HCT116 (cell line): ENCODE results near the gene CDK5RAP2. TPM values are rescaled to one million over a fixed set of nuclear protein-coding genes. Genes with fewer than 3 reads are reported as not detected.

Experiments
- ATAC-seq: fragments of 200-7000 bp; cut with Tn5 transposase; 2 replicates; pipeline ENCODE4 v1.9.1; 2020; ENCODE audit warnings: mild to moderate bottlenecking, moderate library complexity
- BruUV-seq: library from RNA; stranded (reverse); fragments of 400-500 nt; replicated peaks from 2 replicates; lab custom pipeline; 2021; lab: Mats Ljungman, UMichigan
- CTCF ChIA-PET: fragments of 300-600 bp; sonication (Branson Sonifier 250); formaldehyde crosslinking; loops from one replicate; lab custom pipeline; 2021; ENCODE audit warnings: antibody characterized with exemption; lab: Charles Lee
- POLR2A ChIA-PET: fragments of 300-600, 350-600 bp; sonication (Branson Sonifier 250); formaldehyde crosslinking; loops from one replicate; lab custom pipeline; 2021; ENCODE audit warnings: antibody characterized with exemption; lab: Charles Lee
- RAD21 ChIA-PET, 2 experiments: fragments of 300-600 bp; sonication (Branson Sonifier 250); formaldehyde crosslinking; loops; one replicate each; lab custom pipeline; 2023; ENCODE audit warnings: low total read pairs in 2 of 2; ENCODE audit not compliant: uncharacterized antibody in 2 of 2, unreplicated experiment in 2 of 2, low non-redundant PET in 1 of 2; lab: Charles Lee
- DNase-seq: peaks from one replicate; pipeline ENCODE4 v3.0.0-alpha.2; 2010; ENCODE audit warnings: low read depth, low spot score
- H2AFZ ChIP-seq: fragments of 200-600 bp; shearing (Covaris generic), sonication (generic); 2 replicates; pipeline ENCODE4 v1.6.1; 2017; ENCODE audit warnings: low read depth, mixed run types, mixed read lengths, antibody characterized with exemption, low read length; ENCODE audit not compliant: poor library complexity, severe bottlenecking
- H3K27ac ChIP-seq: 2 replicates; pipeline ENCODE4 v1.5.1; 2012; ENCODE audit warnings: low read depth, low read length
- H3K27me3 ChIP-seq: fragments of 200-600 bp; sonication (generic); 2 replicates; pipeline ENCODE4 v1.6.1; 2016; ENCODE audit warnings: mixed run types, low read length, mixed read lengths; ENCODE audit not compliant: insufficient read depth
- H3K36me3 ChIP-seq, 2 experiments: fragments of 200-500 bp in 1 of 2; fragments of 200-600 bp in 1 of 2; sonication (Bioruptor generic) in 1 of 2; sonication (generic) in 1 of 2; 2 replicates each; pipeline versions ENCODE4 v1.5.1 to v1.6.1; 2014 to 2016; ENCODE audit warnings: low read length in 2 of 2, inconsistent platforms in 1 of 2, mixed read lengths in 1 of 2, mixed run types in 1 of 2; ENCODE audit not compliant: insufficient read depth in 2 of 2, control insufficient read depth in 1 of 2
- H3K4me1 ChIP-seq, 2 experiments: fragments of 200-600 bp in 1 of 2; sonication (generic) in 1 of 2; 2 replicates each; pipeline versions ENCODE4 v1.5.1 to v1.6.1; 2012 to 2017; ENCODE audit warnings: low read length in 2 of 2, inconsistent platforms in 1 of 2, mild to moderate bottlenecking in 1 of 2, mixed read lengths in 1 of 2, mixed run types in 1 of 2, moderate library complexity in 1 of 2; ENCODE audit not compliant: insufficient read depth in 2 of 2, control insufficient read depth in 1 of 2
- H3K4me2 ChIP-seq: fragments of 200-600 bp; sonication (generic); 2 replicates; pipeline ENCODE4 v1.6.1; 2017; ENCODE audit warnings: mixed run types, low read length, mixed read lengths
- H3K4me3 ChIP-seq, 2 experiments: fragments of 200-600 bp in 1 of 2; sonication (generic) in 1 of 2; replicated peaks in 1 of 2; 2 replicates each; pipeline ENCODE4 v1.5.1; 2011 to 2016; ENCODE audit warnings: low read length in 2 of 2, control low read depth in 1 of 2, low read depth in 1 of 2, mild to moderate bottlenecking in 1 of 2, mixed read lengths in 1 of 2, mixed run types in 1 of 2
- H3K79me2 ChIP-seq: fragments of 200-600 bp; sonication (generic); 2 replicates; pipeline ENCODE4 v1.6.1; 2017; ENCODE audit warnings: mild to moderate bottlenecking, mixed run types, low read length, moderate library complexity, mixed read lengths; ENCODE audit not compliant: insufficient read depth
- H3K9ac ChIP-seq: fragments of 200-600 bp; sonication (generic); 2 replicates; pipeline ENCODE4 v1.6.1; 2016; ENCODE audit warnings: low read length, mixed read lengths
- H3K9me2 ChIP-seq: fragments of 200-600 bp; sonication (generic), shearing (Covaris generic); 2 replicates; pipeline ENCODE4 v1.6.1; 2017; ENCODE audit warnings: mixed run types, mild to moderate bottlenecking, moderate library complexity; ENCODE audit not compliant: insufficient read depth
- H3K9me3 ChIP-seq, 2 experiments: fragments of 200-500 bp in 1 of 2; fragments of 200-600 bp in 1 of 2; sonication (Bioruptor generic) in 1 of 2; sonication (generic) in 1 of 2; 2 replicates each; pipeline ENCODE4 v1.6.1; 2014 to 2017; ENCODE audit warnings: low read length in 2 of 2, mixed read lengths in 2 of 2, inconsistent platforms in 1 of 2, low read depth in 1 of 2, mild to moderate bottlenecking in 1 of 2, mixed run types in 1 of 2, moderate library complexity in 1 of 2; ENCODE audit not compliant: control insufficient read depth in 1 of 2, insufficient read depth in 1 of 2
- H4K20me1 ChIP-seq: fragments of 200-600 bp; sonication (generic), shearing (Covaris generic); 2 replicates; pipeline ENCODE4 v1.6.1; 2017; ENCODE audit warnings: mixed run types, mild to moderate bottlenecking, moderate library complexity; ENCODE audit not compliant: insufficient read depth
- CBX3 ChIP-seq: IDR thresholded peaks from 2 replicates; pipeline ENCODE4 v1.6.1; 2012; ENCODE audit warnings: low read depth
- CEBPB ChIP-seq: IDR thresholded peaks from 2 replicates; pipeline ENCODE4 v1.6.1; 2012; ENCODE audit warnings: low read depth
- EGR1 ChIP-seq: IDR thresholded peaks from 2 replicates; pipeline ENCODE4 v1.6.1; 2012; ENCODE audit warnings: low read depth
- ELF1 ChIP-seq: IDR thresholded peaks from 2 replicates; pipeline ENCODE4 v1.6.1; 2012; ENCODE audit warnings: low read depth, borderline replicate concordance
- EZH2phosphoT487 ChIP-seq: fragments of 200-600 bp; IDR thresholded peaks from 2 replicates; pipeline ENCODE4 v1.6.1; 2018; ENCODE audit warnings: antibody characterized with exemption, borderline replicate concordance
- FOSL1 ChIP-seq: IDR thresholded peaks from 2 replicates; pipeline ENCODE4 v1.6.1; 2012; ENCODE audit warnings: low read depth
- JUND ChIP-seq: IDR thresholded peaks from 2 replicates; pipeline ENCODE4 v1.6.1; 2012
- POLR2A ChIP-seq: IDR thresholded peaks from 2 replicates; pipeline ENCODE4 v1.7.0; 2011; ENCODE audit warnings: borderline replicate concordance; ENCODE audit not compliant: insufficient read depth, insufficient read length; ENCODE audit errors: extremely low read depth
- POLR2AphosphoS5 ChIP-seq: IDR thresholded peaks from 2 replicates; pipeline ENCODE4 v1.6.1; 2011; ENCODE audit warnings: mild to moderate bottlenecking, low read depth, low read length, moderate library complexity
- RAD21 ChIP-seq: IDR thresholded peaks from 2 replicates; pipeline ENCODE4 v1.6.1; 2012; ENCODE audit warnings: low read depth, mild to moderate bottlenecking
- SIN3A ChIP-seq: IDR thresholded peaks from 2 replicates; pipeline ENCODE4 v1.6.1; 2012; ENCODE audit warnings: low read depth
- SP1 ChIP-seq: IDR thresholded peaks from 2 replicates; pipeline ENCODE4 v1.6.1; 2012; ENCODE audit warnings: low read depth
- SRF ChIP-seq: IDR thresholded peaks from 2 replicates; pipeline ENCODE4 v1.6.1; 2012; ENCODE audit warnings: low read depth
- TCF7L2 ChIP-seq: IDR thresholded peaks from 2 replicates; pipeline ENCODE4 v1.7.0; 2011; ENCODE audit warnings: borderline replicate concordance, inconsistent platforms; ENCODE audit not compliant: insufficient read depth, insufficient read length; ENCODE audit errors: extremely low read depth
- YY1 ChIP-seq: IDR thresholded peaks from 2 replicates; pipeline ENCODE4 v1.6.1; 2011; ENCODE audit warnings: low read length, low read depth, moderate library complexity, mild to moderate bottlenecking; ENCODE audit not compliant: insufficient replicate concordance; ENCODE audit errors: extremely low read depth
- ZFX ChIP-seq: fragments of 450-650 bp; IDR thresholded peaks from 2 replicates; pipeline ENCODE4 v1.6.1; 2017
- intact Hi-C: fragments of 100-400 bp; cut with micrococcal nuclease; formaldehyde crosslinking; loops from 2 replicates; pipeline ENCODE4 v1.10.0; 2022
- total RNA-seq: library from RNA; stranded (reverse); gene quantifications from one replicate; pipeline ENCODE4 v1.2.1, GENCODE V29; 2021; ENCODE audit not compliant: unreplicated experiment
- TF ChIP-seq, protein P1 (sequence below): IDR thresholded peaks from 2 replicates; pipeline ENCODE4 v1.6.1; 2012
- TF ChIP-seq, protein P2 (sequence below): IDR thresholded peaks from 2 replicates; pipeline ENCODE4 v1.6.1; 2012
- TF ChIP-seq, protein P3 (sequence below): IDR thresholded peaks from 2 replicates; pipeline ENCODE4 v1.6.1; 2011; ENCODE audit warnings: mild to moderate bottlenecking, low read length, moderate library complexity; ENCODE audit not compliant: insufficient replicate concordance; ENCODE audit errors: extremely low read depth
- TF ChIP-seq, protein P4 (sequence below): IDR thresholded peaks from 2 replicates; pipeline ENCODE4 v1.6.1; 2012; ENCODE audit warnings: low read depth

The CDK5RAP2 gene
- total RNA-seq, 1 experiment from 2014 or later, result 56.2 TPM

DNA sequence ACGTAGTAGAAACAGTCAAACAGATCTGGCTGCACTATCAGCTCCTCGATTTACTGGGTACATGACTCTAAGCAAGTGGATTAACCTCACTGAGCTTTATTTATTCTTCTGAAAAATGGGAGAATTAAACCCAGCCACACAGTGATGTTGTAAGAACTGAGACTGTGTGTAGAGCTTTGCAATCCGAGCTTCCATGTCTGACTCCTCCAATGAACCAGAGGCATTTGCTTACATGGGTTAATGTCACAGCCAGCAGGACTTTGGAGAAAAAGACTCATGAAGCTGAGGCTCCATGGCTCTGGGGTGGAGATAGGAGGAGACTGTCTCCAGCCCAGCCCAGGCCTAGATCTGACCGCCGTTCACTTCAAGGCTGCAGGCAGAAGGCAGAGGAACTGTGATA lies 201.3 kb downstream of the CDK5RAP2 start:
- Histone ChIP-seq H3K4me2 (no peak overlapping the region), H3K9me2 (no peaks in the 10 kb centered on the region), H3K4me3 (no peak overlapping the region), H2AFZ (no peak overlapping the region), H3K9ac (no peak overlapping the region), H3K9me3 (0 out of 4 replicates have a peak, but pooled peaks cover 0 to 4% of the 10 kb centered on the region in 2 experiments), H3K27ac (no peak overlapping the region), H4K20me1 (no peaks in the 10 kb centered on the region), H3K36me3 (no peaks in the 10 kb centered on the region), H3K27me3 (no peaks in the 10 kb centered on the region), H3K4me1 (no peaks in the 10 kb centered on the region), H3K79me2 (no peaks in the 10 kb centered on the region)
- POLR2A ChIA-PET, result no interaction called here
- no TSS peak for BruUV-seq
- intact Hi-C loops, result no loop called here
- CTCF ChIA-PET, result no interaction called here
- ATAC-seq, result no peak
- RAD21 ChIA-PET, result no interaction called here
- DNase-seq, result no peak
- TF ChIP-seq, protein P1, sequence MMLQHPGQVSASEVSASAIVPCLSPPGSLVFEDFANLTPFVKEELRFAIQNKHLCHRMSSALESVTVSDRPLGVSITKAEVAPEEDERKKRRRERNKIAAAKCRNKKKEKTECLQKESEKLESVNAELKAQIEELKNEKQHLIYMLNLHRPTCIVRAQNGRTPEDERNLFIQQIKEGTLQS, result no peak
- TF ChIP-seq CEBPB (no peak), CBX3 (no peak), YY1 (no peak), FOSL1 (no peak), POLR2A (no peak), TCF7L2 (no peak), ELF1 (no peak), RAD21 (no peak), ZFX (no peak), EGR1 (no peak), SP1 (no peak), JUND (no peak), POLR2AphosphoS5 (no peak), SRF (no peak), SIN3A (no peak), EZH2phosphoT487 (no peak)
- TF ChIP-seq, protein P2, sequence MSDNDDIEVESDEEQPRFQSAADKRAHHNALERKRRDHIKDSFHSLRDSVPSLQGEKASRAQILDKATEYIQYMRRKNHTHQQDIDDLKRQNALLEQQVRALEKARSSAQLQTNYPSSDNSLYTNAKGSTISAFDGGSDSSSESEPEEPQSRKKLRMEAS, result no peak
- TF ChIP-seq, protein P3, sequence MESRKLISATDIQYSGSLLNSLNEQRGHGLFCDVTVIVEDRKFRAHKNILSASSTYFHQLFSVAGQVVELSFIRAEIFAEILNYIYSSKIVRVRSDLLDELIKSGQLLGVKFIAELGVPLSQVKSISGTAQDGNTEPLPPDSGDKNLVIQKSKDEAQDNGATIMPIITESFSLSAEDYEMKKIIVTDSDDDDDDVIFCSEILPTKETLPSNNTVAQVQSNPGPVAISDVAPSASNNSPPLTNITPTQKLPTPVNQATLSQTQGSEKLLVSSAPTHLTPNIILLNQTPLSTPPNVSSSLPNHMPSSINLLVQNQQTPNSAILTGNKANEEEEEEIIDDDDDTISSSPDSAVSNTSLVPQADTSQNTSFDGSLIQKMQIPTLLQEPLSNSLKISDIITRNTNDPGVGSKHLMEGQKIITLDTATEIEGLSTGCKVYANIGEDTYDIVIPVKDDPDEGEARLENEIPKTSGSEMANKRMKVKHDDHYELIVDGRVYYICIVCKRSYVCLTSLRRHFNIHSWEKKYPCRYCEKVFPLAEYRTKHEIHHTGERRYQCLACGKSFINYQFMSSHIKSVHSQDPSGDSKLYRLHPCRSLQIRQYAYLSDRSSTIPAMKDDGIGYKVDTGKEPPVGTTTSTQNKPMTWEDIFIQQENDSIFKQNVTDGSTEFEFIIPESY, result no peak
- TF ChIP-seq, protein P4, sequence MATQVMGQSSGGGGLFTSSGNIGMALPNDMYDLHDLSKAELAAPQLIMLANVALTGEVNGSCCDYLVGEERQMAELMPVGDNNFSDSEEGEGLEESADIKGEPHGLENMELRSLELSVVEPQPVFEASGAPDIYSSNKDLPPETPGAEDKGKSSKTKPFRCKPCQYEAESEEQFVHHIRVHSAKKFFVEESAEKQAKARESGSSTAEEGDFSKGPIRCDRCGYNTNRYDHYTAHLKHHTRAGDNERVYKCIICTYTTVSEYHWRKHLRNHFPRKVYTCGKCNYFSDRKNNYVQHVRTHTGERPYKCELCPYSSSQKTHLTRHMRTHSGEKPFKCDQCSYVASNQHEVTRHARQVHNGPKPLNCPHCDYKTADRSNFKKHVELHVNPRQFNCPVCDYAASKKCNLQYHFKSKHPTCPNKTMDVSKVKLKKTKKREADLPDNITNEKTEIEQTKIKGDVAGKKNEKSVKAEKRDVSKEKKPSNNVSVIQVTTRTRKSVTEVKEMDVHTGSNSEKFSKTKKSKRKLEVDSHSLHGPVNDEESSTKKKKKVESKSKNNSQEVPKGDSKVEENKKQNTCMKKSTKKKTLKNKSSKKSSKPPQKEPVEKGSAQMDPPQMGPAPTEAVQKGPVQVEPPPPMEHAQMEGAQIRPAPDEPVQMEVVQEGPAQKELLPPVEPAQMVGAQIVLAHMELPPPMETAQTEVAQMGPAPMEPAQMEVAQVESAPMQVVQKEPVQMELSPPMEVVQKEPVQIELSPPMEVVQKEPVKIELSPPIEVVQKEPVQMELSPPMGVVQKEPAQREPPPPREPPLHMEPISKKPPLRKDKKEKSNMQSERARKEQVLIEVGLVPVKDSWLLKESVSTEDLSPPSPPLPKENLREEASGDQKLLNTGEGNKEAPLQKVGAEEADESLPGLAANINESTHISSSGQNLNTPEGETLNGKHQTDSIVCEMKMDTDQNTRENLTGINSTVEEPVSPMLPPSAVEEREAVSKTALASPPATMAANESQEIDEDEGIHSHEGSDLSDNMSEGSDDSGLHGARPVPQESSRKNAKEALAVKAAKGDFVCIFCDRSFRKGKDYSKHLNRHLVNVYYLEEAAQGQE, result no peak
